Naive thymus-derived CD8-positive, alpha-beta T cell (primary cell): Measurements from ENCODE around the gene ST7. TPM values are rescaled to one million over a fixed set of nuclear protein-coding genes. Genes with fewer than 3 reads are reported as not detected.
"Not testable (repeated sequence)": the region's sequence is repeated elsewhere in the genome, so short reads cannot be mapped to it uniquely, and the experiment has no call there.

Experiments
- ATAC-seq, 2 donors: fragments of 150-1000 bp; cut with Tn5 transposase in 1 of 2; sonication (Bioruptor Pico), chemical (Tn5 transposase) in 1 of 2; 1 replicate in 1 of 2; 2 replicates in 1 of 2; pipeline ENCODE4 v1.10.0; 2021; ENCODE audit warnings: mild to moderate bottlenecking in 2 of 2, moderate library complexity in 2 of 2
- POLR2A ChIA-PET: fragments of 350-600 bp; sonication (Branson Sonifier 250); formaldehyde crosslinking; loops from one replicate; lab custom pipeline; 2021; ENCODE audit warnings: antibody characterized with exemption; lab: Charles Lee
- DNase-seq, 10 donors: peaks; one replicate each; pipeline versions ENCODE4 v3.0.0 to v3.0.0-alpha.2; 2020 to 2022
- H3K27ac Mint-ChIP-seq, 10 donors: one replicate each; pipeline ENCODE4 v1.8.0; 2020 to 2022; ENCODE audit warnings: mild to moderate bottlenecking in 10 of 10, mixed read lengths in 10 of 10, moderate library complexity in 4 of 10, inconsistent platforms in 1 of 10
- H3K27me3 Mint-ChIP-seq, 5 donors: one replicate each; pipeline ENCODE4 v1.8.0; 2021 to 2022; ENCODE audit warnings: mixed read lengths in 5 of 5
- H3K36me3 Mint-ChIP-seq, 3 donors: one replicate each; pipeline ENCODE4 v1.8.0; 2020 to 2022; ENCODE audit warnings: mixed read lengths in 3 of 3, mild to moderate bottlenecking in 2 of 3, inconsistent platforms in 1 of 3
- H3K4me1 Mint-ChIP-seq, 4 donors: one replicate each; pipeline ENCODE4 v1.8.0; 2021 to 2022; ENCODE audit warnings: mixed read lengths in 4 of 4
- H3K4me3 Mint-ChIP-seq, 10 donors: one replicate each; pipeline ENCODE4 v1.8.0; 2020 to 2022; ENCODE audit warnings: mild to moderate bottlenecking in 10 of 10, mixed read lengths in 10 of 10, moderate library complexity in 6 of 10, inconsistent platforms in 1 of 10
- H3K9me3 Mint-ChIP-seq, 9 donors: one replicate each; pipeline ENCODE4 v1.8.0; 2020 to 2022; ENCODE audit warnings: mixed read lengths in 9 of 9, mild to moderate bottlenecking in 3 of 9, inconsistent platforms in 1 of 9, moderate library complexity in 1 of 9
- polyA plus RNA-seq, 3 donors: library from polyadenylated mRNA; unstranded; fragments of 300-500 nt; fragmentation: Illumina TruSeq; gene quantifications; one replicate each; pipeline ENCODE4 v1.2.3, GENCODE V29; 2021
- total RNA-seq, 8 experiments: library from RNA in 2 of 8; stranded (reverse) in 2 of 8; gene quantifications; one replicate each; pipeline ENCODE4 v1.2.3 and lab custom pipeline; 2021 to 2026

Gene ST7
- total and polyA plus RNA-seq, 5 experiments from 2014 or later, result 1.3 to 5.3 (median 3.0) TPM

GRCh38 chr7:116970238-116970910 lies 17.1 kb downstream of the ST7 start:
- peaks cover 0 to 21% (median 8%) of the 10 kb centered on the region in 5 donors for H3K27me3 Mint-ChIP-seq
- POLR2A ChIA-PET, result no interaction called here
- ATAC-seq (no peak), DNase-seq (no peak)
- no peaks in the 10 kb centered on the region for H3K36me3 Mint-ChIP-seq
- H3K27ac Mint-ChIP-seq, result peak overlapping the region in 1 of 10 donors; percentile 43
- no peak overlapping the region for H3K4me3 Mint-ChIP-seq
- H3K9me3 Mint-ChIP-seq, result no peaks in the 10 kb centered on the region
- H3K4me1 Mint-ChIP-seq, result no peaks in the 10 kb centered on the region

- H3K4me3 Mint-ChIP-seq, H3K9me3 Mint-ChIP-seq, ATAC-seq, DNase-seq, H3K36me3 Mint-ChIP-seq, H3K27ac Mint-ChIP-seq, H3K4me1 Mint-ChIP-seq, POLR2A ChIA-PET: not testable (repeated sequence)
- H3K27me3 Mint-ChIP-seq, result peaks cover 0 to 21% (median 8%) of the 10 kb centered on the region in 5 donors
Observed at GRCh38 chr7:116971153-116971552, 17.9 kb downstream of the ST7 start.

- POLR2A ChIA-PET, result no interaction called here
- no peak for DNase-seq
- no peak for ATAC-seq
Observed at GRCh38 chr7:116971869-116972268, 18.6 kb downstream of the ST7 start.

GRCh38 chr7:116975024-116975423 lies 21.7 kb downstream of the ST7 start:
- H3K27me3 Mint-ChIP-seq, POLR2A ChIA-PET, DNase-seq, H3K4me3 Mint-ChIP-seq, H3K9me3 Mint-ChIP-seq, ATAC-seq, H3K27ac Mint-ChIP-seq, H3K36me3 Mint-ChIP-seq, H3K4me1 Mint-ChIP-seq: not testable (repeated sequence)

More at GRCh38 chr7:116971869-116972268, 18.6 kb downstream of the ST7 start:
- H3K36me3 Mint-ChIP-seq, result no peaks in the 10 kb centered on the region
- H3K4me3 Mint-ChIP-seq, result no peak overlapping the region
- H3K4me1 Mint-ChIP-seq, result no peaks in the 10 kb centered on the region
- no peak overlapping the region for H3K27ac Mint-ChIP-seq
- no peaks in the 10 kb centered on the region for H3K9me3 Mint-ChIP-seq
- H3K27me3 Mint-ChIP-seq, result peaks cover 0 to 21% (median 8%) of the 10 kb centered on the region in 5 donors

- no peaks in the 10 kb centered on the region for H3K36me3 Mint-ChIP-seq
- H3K27ac Mint-ChIP-seq, result peak overlapping the region in 1 of 10 donors; percentile 27
Observed at GRCh38 chr7:116977172-116977571, 23.9 kb downstream of the ST7 start.

GRCh38 chr7:116978006-116978405 lies 24.7 kb downstream of the ST7 start:
- no peak overlapping the region for H3K4me3 Mint-ChIP-seq
- POLR2A ChIA-PET, result no interaction called here
- ATAC-seq, result no peak
- H3K36me3 Mint-ChIP-seq, result no peaks in the 10 kb centered on the region
- H3K4me1 Mint-ChIP-seq, result peaks cover 0 to 4% (median 0%) of the 10 kb centered on the region in 4 donors
- no peak for DNase-seq
- no peaks in the 10 kb centered on the region for H3K27me3 Mint-ChIP-seq
- no peaks in the 10 kb centered on the region for H3K9me3 Mint-ChIP-seq
- H3K27ac Mint-ChIP-seq, result no peak overlapping the region

More at GRCh38 chr7:116977172-116977571, 23.9 kb downstream of the ST7 start:
- DNase-seq (no peak), ATAC-seq (no peak)
- POLR2A ChIA-PET, result no interaction called here
- peaks cover 0 to 4% (median 3%) of the 10 kb centered on the region in 5 donors for H3K27me3 Mint-ChIP-seq
- peaks cover 0 to 4% (median 0%) of the 10 kb centered on the region in 4 donors for H3K4me1 Mint-ChIP-seq
- H3K4me3 Mint-ChIP-seq, result no peak overlapping the region
- no peaks in the 10 kb centered on the region for H3K9me3 Mint-ChIP-seq

- H3K4me1 Mint-ChIP-seq, result peaks cover 0 to 4% (median 0%) of the 10 kb centered on the region in 4 donors
- no peak overlapping the region for H3K4me3 Mint-ChIP-seq
- POLR2A ChIA-PET, result no interaction called here
- ATAC-seq, result no peak
- no peaks in the 10 kb centered on the region for H3K9me3 Mint-ChIP-seq
- DNase-seq, result no peak
- H3K36me3 Mint-ChIP-seq, result no peaks in the 10 kb centered on the region
- no peak overlapping the region for H3K27ac Mint-ChIP-seq
- peaks cover 0 to 3% (median 0%) of the 10 kb centered on the region in 5 donors for H3K27me3 Mint-ChIP-seq
Observed at GRCh38 chr7:116979430-116979829, 26.1 kb downstream of the ST7 start.

GRCh38 chr7:116980354-116980753 lies 27.1 kb downstream of the ST7 start:
- Mint-ChIP-seq H3K27me3 (peaks cover 0 to 3% (median 0%) of the 10 kb centered on the region in 5 donors), H3K36me3 (no peaks in the 10 kb centered on the region), H3K27ac (no peak overlapping the region), H3K4me3 (no peak overlapping the region), H3K9me3 (no peaks in the 10 kb centered on the region), H3K4me1 (peaks cover 0 to 4% (median 0%) of the 10 kb centered on the region in 4 donors)
- POLR2A ChIA-PET, result no interaction called here
- ATAC-seq (no peak), DNase-seq (no peak)

GRCh38 chr7:116981939-116982338 lies 28.6 kb downstream of the ST7 start:
- Mint-ChIP-seq H3K27ac (peak overlapping the region in 1 of 10 donors; percentile 21), H3K4me1 (peaks cover 0 to 4% (median 0%) of the 10 kb centered on the region in 4 donors), H3K36me3 (no peaks in the 10 kb centered on the region), H3K27me3 (peaks cover 0 to 3% (median 0%) of the 10 kb centered on the region in 5 donors), H3K9me3 (no peaks in the 10 kb centered on the region), H3K4me3 (no peak overlapping the region)
- no peak for DNase-seq
- POLR2A ChIA-PET, result no interaction called here
- ATAC-seq, result no peak

- Mint-ChIP-seq H3K9me3 (no peaks in the 10 kb centered on the region), H3K4me3 (no peak overlapping the region), H3K27ac (no peak overlapping the region), H3K27me3 (peaks cover 0 to 3% (median 0%) of the 10 kb centered on the region in 5 donors), H3K4me1 (peaks cover 0 to 2% (median 0%) of the 10 kb centered on the region in 4 donors), H3K36me3 (no peaks in the 10 kb centered on the region)
- ATAC-seq (peak in 1 of 2 donors; percentile 20), DNase-seq (no peak)
- POLR2A ChIA-PET, result no interaction called here
Observed at GRCh38 chr7:116984511-116984910, 31.2 kb downstream of the ST7 start.

GRCh38 chr7:116984917-116985316 lies 31.6 kb downstream of the ST7 start:
- Mint-ChIP-seq H3K4me1 (no peaks in the 10 kb centered on the region), H3K4me3 (no peak overlapping the region), H3K27ac (no peak overlapping the region), H3K36me3 (no peaks in the 10 kb centered on the region), H3K27me3 (peaks cover 0 to 3% (median 0%) of the 10 kb centered on the region in 5 donors), H3K9me3 (no peaks in the 10 kb centered on the region)
- ATAC-seq, result peak; percentile 69 to 70
- peak in 3 of 10 donors; percentile 48 to 53 (median 52) for DNase-seq
- POLR2A ChIA-PET, result no interaction called here

- no peaks in the 10 kb centered on the region for H3K36me3 Mint-ChIP-seq
- ATAC-seq (no peak), DNase-seq (no peak)
- no peak overlapping the region for H3K27ac Mint-ChIP-seq
- POLR2A ChIA-PET, result no interaction called here
- no peaks in the 10 kb centered on the region for H3K4me1 Mint-ChIP-seq
- H3K9me3 Mint-ChIP-seq, result no peaks in the 10 kb centered on the region
- H3K4me3 Mint-ChIP-seq, result no peak overlapping the region
- H3K27me3 Mint-ChIP-seq, result peaks cover 0 to 3% (median 0%) of the 10 kb centered on the region in 5 donors
Observed at GRCh38 chr7:116985575-116985974, 32.3 kb downstream of the ST7 start.

GRCh38 chr7:116986611-116987565 lies 33.6 kb downstream of the ST7 start:
- Mint-ChIP-seq H3K4me3 (no peak overlapping the region), H3K27ac (no peak overlapping the region), H3K4me1 (no peaks in the 10 kb centered on the region), H3K27me3 (peaks cover 0 to 3% (median 0%) of the 10 kb centered on the region in 5 donors), H3K36me3 (no peaks in the 10 kb centered on the region), H3K9me3 (no peaks in the 10 kb centered on the region)
- ATAC-seq, result no peak
- POLR2A ChIA-PET, result no interaction called here
- no peak for DNase-seq
